ENCODE data around the gene MIPEP.
"Not testable (repeated sequence)": the region's sequence is repeated elsewhere in the genome, so short reads cannot be mapped to it uniquely, and the experiment has no call there.

GRCh38 chr13:23884361-23884760 is 4.8 kb downstream of the MIPEP start:
- TF ChIP-seq POLR2A, CTCF (IDR thresholded peaks at IDR 0.05): not testable (repeated sequence)

Measured in body of pancreas (tissue), 4 donors.